ENCODE results near the gene LDLRAP1.

The LDLRAP1 gene

DNA sequence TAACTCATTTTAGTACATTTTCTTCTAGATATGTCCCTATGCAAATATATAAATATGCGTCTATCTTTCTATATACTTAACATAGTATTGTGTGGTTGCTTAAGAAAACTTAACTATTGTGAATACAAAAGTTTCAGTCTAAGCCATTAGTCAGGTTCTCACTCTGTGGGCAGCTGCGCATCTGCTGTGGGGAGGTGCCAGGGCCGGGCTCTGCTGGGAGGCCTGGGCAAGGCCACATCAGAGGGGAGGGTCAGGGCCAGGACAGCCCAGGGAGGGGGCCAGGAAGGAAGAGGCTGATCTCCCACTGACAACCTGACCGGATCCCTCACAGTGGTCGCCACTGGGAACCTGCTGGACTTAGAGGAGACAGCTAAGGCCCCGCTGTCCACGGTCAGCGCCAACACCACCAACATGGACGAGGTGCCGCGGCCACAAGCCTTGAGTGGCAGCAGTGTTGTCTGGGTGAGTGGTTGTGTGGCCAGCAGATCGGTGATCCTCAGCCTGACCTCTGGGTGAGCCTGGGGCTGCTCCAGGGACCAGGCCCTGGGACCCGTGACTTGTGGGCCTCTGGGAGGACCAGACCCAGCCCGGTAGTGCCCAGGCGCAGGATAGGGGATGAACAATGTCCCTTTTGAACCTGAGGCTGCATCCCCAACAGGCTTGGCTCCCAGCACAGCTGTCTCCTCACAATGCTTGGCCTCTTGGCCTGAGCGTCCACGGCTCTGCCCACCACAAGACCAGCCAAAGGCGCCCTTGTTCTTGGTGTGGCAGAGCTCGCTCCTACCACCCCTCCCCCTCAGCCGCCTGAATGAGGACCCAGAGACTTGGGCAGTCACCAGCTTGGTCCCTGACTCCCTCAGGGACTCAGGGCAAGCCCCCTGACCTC lies 20.2 kb downstream of the LDLRAP1 start:
- no peak for DNase-seq

DNA sequence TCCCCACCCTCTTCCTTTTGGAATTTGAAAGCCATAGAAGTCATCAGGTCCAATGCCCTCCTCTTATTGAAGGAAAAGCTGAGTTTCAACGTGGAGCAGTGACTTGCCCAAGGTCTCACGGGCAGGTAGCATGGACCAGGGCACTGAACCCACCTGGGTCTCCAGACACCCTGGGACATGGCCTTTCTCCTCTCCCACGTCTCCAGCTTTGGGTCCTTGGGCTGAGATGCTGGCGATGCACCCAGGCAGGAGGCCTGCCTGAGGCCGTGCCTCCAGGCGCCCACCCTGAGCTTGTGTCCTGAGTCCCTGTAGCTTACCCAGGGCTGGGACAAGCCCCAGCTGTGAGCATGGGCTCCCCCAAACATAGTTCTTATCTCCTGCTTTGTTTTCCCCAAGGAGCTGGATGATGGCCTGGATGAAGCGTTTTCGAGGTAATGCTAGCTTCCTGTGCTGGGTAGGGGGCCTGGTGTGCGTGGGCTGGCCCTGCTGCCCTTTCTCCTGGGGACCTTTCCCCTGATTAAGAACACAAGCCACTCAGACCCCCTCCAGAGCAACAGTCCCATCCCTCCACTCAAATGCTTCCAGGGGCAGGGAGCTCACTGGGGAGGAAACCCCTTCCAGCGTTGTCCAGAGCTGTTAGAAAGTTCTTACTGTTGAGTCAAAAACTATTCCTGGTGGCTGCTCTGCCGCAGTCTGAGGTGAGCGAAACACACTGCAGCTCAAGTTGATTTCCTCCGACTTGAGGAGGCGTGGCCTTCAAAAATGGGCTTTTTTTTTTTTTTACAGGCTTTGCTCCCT lies 21.6 kb downstream of the LDLRAP1 start:
- no peak for DNase-seq

DNA sequence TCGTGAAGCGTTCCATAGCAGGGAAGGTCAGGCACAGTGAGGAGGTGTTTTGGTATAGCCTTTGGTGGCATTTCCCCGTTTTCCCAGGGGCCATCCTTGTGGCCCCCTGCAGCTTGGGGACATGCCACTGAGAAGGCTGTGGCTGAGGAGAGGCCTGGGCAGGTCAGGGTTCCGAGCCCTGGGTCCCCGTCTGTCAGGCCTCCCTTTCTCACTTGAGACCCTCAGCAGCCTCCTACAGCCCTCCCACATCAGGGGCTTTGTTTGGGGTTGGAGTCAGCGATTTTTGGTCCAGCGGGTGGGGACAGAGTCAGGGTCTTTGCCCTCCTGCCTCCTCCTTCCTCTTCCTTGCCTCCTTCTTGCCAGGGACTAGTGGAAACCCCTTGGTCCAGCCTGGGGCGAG lies 22.2 kb downstream of the LDLRAP1 start:
- DNase-seq, result no peak

DNA sequence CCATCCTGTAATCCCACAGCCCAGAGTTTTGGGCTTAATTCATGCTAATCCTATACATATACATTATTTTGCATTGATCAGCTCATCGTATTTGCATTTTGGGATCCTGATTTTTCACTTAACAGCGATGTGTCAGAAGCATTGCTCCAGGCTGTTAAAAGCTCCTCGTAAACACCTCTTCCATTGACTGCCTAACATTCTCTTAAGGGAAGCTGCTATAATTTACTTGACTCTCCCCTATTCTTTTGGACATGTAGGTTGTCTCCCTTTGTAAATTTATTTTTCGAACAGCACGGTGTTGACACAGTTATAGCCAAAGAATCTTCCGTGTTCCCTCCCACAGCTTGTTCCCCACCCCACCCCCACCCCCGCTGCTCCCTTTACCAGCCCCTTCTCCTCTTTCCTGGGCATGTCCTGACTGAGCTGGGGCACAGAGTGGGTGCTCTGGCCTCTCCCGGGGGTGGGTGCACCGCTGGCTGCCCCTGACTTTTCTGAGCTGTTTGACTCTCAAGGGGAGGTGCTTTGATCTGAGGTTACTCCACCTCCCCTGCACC lies 22.8 kb downstream of the LDLRAP1 start:
- no peak for DNase-seq

DNA sequence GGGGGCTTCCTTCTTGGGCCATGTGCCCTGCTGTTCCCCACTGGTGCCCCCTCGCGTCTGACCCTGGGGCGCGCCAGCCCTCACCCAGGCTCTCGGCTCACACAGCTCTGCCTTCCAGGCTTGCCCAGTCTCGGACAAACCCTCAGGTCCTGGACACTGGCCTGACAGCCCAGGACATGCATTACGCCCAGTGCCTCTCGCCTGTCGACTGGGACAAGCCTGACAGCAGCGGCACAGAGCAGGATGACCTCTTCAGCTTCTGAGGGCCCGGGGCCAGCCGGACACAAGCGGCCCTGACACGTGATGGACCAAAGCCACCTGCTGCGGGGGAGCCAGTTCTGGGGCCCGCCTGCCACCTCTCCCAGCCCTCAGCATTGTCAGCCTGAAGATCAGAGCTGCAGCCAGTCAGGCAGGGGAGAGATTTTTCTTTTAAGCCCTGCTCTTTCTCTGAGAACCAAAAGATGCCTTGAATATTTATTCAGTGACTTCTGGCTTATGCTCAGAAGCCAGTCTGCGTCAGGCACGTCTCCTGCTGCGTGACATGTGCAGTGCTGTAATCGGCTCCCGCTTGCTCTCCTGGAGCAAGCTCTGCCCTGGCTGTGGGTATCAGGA lies 23.4 kb downstream of the LDLRAP1 start:
- no peak for DNase-seq

DNA sequence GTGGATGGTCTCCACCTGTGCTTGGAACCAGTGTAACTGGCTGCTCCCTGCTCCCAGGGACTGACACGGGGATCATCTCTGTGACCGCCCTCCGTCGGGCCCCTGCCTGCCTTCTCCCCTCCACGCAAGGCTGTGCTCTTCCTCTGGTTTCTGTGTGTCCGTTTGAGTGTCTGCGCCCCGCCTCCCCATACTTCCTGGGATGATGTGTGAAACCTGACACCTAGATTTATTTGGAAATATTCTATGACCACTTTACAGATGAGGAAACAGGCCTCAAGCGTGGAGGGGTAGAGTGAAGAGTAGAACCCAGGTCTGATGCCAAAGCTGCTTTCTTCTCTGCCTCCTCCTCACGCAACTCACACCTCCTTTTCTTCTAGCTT lies 24.3 kb downstream of the LDLRAP1 start:
- no peak for DNase-seq

DNA sequence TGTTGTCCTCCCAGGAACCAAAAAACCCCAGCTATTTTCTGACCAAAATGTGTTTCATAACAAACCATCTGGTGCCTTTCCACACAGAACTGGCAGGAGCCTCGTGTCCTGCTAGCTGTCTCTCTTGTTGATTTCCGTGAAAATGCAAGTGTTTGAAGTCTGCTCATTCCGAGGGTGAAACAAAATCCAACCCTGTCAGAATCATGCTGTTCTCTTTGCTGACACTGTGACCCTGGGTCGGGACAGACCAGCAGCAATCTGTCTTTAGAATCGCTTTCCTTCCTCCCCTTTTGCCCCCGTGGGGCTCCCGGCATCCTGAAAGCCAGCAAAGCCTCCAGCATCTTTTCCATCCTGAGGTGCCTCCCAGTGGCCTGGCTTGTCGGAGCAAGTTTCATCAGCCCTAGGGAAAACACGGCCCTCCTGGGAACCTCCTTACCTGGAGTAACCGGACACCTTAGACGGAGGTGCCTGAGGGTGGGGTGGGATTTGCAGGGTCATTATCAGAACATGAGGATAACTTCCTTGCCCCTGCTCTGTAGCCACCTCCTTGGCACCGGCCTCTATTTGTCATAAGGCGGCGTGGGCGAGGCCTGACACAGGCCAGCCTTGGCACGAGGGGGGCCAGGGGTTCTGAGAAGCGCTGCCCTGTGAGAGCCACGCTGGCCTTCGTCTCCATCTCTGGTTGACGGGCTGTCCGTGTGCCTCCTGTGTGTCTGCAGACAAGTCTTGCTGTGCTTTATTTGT lies 24.9 kb downstream of the LDLRAP1 start:
- DNase-seq, result no peak

DNA sequence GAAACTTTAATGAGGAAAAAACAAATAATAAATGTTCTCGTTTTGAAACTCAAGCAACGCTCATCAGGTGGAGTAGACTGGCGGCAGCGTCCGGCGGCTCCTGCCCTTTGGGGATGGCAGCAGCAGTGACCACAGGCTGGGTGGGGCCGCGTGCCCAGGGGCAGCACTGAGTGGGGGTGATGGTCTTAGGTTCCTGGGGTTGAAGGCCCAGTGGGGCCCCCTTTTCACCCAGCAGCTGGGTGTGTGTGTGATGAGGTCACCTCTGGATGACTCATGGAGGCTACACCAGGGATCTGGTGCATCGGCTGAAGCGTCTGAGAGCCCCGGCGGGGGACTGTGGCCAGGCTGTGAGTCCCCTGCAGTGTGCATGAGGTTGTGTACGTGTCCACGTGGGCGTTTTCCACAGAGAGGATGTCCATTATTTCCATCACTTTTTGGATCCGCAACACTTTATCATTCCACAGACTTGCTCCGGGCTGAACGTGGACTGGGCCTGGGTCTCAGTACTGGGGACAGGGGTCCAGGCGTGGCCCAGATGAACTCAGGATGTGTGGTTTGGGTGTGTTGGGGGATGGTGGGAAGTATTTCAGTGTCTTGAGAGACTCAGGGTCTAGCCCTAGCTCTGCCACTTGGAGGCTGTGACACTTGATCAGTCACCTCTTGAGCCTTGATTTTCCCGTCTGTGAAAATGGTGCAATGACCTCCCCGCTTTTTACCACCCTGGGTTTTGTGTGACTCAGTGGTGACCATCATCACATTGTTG lies 25.6 kb downstream of the LDLRAP1 start:
- DNase-seq, result no peak

DNA sequence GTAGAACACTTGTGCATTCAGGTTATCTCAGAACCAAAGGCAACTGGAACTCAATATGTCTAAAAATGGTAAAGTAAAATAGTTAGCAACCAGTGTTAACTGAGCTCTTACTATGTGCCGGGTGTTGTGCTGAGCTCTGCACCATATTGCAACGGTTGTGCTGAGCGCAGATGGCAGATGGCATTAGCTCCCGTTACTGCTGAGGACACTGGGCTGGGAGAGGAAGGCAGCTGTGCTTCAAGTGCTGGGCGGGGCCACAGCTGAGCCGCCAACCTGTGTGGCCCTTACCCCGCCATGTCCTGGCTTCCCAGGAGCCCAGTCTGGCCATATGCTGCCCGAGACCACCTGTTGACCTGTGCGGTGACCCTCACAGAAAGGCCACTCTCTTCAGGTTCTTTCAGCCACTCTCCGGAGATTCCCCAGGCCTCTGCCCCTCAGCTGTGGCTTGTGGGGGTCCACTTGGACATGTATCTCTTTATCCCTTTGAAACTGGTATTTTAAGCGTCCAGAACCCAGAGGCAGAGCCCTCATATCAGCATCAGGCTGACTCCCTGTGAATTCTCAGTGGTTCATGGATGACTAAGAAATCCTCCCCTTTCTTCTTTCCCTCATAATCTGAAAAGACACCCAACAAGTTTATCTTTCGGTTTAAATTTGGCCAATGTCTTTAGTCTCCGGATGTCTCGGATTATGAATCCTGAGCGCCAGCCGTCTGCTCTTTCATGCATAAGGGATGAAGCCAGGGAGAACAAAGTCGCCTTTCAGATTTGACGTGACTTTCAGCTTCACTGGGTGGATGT lies 26.4 kb downstream of the LDLRAP1 start:
- no peak for DNase-seq

DNA sequence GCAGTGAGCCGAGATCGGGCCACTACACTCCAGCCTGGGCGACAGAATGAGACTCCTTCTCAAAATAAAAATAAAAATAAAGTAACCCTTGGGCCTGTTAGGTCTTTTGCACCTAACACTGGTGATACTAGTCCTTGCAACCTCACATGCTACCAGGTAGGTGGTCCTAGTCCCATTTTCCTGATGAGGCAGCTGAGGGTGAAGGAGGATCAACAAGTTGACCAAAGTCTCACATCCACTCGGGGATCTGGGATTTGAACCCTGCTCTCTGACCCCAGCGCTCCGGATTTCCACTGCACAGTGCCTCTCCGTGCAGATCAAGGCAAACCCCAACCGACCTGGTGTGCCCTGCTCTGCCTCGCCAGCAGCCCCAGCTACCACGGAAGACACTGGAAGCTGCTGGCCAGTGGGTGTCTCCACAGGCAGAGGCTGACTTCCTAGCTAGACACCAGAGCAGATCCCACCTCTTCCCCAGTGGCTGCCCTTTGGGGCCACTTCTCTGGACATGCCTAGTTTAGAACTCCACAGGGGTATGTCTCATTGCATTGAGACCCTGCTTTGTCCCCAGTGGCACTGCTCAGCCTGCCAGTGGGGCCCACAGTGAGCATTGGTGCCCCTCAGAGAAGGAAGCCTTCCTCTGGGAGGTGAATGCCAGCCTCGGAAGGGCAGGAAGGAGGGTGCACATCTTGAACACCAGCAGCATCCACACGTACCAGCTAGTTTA lies 27.6 kb downstream of the LDLRAP1 start:
- DNase-seq, result no peak

DNA sequence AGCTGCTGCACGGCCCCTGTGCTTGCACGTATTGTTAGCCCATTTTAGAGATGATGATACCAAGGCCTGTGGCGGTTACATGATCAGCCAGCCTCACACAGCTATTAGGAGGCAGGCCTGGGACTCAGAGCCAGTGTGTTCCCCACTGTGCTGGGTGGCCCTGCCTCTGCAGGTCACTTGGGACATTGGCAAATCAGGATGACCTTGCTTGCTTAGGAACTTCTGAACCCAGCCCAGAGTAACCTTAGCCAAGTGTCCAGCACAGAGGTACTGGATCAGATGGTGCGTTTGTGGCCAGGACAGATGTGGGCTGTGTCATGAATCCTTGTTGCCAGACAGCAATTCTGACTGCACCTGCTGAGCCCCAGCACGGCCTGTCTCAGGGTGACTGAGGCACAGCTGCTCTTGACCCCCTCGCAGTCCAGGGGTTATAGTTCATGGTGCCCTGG lies 28.1 kb downstream of the LDLRAP1 start:
- DNase-seq, result no peak

DNA sequence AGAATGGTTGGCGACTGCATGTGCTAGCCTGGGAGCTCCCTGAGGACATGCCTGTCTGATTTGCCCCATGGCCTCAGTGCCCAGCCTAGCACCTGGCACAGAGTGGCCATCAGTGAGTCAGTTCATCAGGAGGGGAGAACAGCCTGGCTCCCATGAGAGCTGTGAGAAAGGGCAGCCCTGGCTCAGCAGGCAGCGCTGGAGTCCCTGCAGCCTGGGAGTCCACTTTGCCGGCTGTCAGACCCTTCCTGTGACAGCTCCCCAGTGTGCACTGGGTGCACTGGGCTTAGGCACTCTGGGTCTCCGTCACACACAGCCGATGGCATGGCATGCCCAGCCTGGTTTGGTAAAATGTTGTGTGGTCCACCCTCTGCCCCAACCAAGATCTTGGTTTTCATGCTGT lies 28.7 kb downstream of the LDLRAP1 start:
- no peak for DNase-seq

DNA sequence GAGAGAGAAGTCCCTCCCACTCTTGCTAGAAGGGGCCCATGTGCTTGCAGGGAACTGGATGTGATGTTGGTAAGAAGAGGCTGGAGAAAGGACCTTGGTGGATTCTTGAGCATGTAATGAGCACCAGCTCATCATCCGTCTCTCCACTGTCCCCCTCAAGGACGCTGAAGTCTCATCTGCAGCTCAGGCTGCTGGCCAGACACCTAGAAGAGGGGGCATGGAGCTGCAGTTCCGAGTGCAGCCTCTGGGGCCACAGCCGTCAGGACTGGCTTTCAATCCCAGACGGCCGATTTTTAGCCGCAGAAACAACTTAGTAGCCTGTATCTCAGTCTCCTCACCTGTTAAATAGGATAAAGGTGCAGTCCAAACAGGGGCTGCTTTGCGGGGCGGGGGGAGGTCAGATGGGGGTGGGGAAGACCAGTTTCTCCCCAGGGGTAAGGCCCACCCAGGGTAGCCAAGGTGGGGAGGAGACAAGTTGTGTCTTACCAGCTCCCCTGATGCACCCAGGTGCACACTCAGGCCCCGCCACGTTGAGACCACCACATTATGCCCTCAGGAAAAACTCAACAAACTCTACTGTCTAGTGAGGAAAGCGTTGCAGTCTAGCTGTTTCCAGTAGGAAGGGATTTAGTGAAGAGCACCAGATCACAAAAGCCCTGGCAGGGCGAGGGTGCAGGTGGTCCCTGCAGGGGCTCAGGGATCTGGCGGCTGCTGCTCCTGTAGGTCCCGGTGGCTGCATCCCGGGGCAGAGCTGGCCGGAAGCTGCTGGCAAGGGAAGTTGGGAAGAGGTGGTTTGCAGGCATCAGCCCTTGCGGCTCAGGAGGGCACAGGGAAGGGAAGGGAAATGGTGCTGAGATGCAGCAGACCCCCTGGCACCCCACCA lies 29.5 kb downstream of the LDLRAP1 start:
- no peak for DNase-seq

DNA sequence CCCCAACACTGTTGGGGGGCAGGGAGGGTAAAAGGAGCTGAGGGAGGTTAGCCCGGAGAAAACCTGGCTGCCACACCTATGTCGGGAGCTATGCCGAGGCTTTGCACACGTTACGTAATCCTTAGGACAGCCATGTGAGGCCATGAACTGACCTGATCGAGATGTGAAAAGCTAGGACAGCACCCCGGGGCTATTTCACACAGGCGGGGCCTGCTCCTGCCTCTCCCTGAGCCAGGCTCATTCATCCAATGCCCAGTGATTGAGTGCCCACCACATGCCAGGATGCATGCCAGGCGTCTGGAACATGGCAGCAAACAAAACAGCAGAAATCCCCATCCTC lies 30.2 kb downstream of the LDLRAP1 start:
- no peak for DNase-seq

DNA sequence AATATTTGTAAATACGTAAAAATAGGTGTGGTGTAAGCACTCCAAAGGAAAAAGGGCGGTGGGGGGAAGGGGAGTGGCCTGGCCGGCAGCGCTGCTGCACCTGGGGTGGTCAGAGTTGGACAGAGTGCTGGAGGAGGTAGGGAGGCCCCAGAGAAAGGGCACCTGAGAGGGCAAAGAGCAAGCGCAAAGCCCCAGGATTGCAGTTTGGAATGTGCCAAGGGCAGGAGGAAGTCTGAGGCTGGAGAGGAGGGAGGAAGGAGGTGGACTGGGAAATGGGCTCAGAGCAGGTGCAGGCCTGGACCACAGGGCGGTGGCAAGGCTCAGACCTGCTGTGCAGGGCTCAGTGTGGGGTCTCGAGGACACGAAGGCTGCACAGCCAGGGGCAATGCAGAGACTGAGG lies 30.6 kb downstream of the LDLRAP1 start:
- no peak for DNase-seq

DNA sequence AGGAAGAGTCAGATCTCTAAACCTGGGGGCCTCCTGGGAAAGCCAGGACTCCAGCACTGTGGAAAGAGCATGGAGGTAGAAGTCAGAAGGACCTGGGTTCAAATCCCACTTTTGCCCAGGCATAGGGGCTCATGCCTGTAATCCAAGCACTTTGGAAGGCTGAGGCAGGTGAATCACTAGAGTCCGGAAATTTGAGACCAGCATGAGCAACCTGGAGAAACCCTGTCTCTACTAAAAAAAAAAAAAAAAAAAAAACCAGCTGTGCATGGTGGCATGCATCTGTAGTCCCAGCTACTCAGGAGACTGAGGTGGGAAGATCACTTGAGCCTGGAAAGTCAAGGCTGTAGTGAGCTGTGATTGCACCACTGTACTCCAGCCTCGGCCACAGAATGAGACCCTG lies 31.8 kb downstream of the LDLRAP1 start:
- no peak for DNase-seq

DNA sequence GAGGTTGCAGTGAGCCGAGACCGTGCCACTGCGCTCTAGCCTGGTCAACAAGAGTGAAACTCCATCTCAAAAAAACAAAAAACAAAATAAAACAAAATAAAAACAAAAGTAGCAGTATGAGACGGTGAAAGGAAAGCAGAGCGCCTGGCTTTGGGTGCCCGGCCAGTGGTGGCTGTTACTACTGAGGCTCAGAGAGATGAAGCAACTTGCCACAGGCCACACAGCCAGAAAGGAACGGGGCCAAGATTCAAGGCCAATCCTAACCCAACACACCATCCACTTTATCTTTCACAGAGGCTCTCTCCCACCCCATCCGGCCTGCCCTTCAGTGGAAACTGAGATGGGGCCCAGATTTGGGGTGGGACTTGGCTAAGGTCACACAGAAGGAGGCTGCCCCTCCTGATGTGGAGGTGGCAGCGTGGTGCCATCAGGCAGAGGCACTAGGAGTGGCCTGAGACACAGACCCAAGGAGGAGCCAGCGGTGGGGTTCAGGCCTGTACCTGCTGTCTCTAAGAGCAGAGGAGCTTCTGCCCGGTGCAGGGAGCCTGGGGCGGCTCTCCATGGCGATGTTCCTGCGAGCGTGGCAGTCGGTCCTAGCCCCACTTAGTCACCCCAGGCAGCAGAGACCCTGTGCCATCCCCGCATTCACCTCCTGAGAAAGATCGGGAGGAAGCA lies 33.2 kb downstream of the LDLRAP1 start:
- no peak for DNase-seq

DNA sequence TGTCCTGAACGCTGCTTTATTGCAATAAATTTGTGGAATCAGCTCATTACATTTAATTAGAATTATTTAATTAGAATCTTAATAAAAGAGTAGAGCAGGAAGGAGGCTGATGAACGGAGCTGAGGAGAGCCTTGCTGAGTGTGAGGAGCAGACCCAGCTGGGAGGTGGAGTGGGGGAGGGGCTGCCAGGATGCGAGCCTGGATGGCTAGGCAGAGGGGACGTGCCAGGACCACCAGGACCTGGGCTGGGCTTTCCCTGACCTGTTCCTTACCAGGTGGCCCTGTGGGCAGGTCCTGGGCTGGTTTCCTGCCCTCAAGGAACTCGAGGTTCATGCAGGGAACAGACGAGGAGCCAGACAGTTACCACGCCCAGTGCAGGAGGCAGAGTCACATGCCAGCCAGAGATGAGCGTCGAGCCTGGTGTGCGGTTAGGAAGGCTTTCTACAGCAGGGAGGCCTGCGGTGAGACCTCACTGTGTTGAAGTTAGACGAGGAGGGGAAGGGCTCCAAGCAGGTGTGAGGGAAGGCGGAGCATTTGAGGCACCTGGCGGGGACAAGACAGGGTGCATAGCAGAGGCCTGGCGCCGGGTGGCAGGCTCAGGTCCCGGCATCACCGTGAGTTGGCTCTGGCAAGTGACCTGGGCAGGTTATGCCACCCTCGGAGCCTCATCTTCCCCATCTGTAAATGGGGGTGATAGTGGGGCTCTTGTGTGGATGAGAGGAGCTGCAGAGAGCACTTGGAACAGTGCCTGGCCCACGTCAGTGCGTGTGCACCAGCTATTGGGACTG lies 33.9 kb downstream of the LDLRAP1 start:
- DNase-seq, result no peak
